Effector CD8-positive, alpha-beta T cell (primary cell): ENCODE data around the gene ARHGEF10L.

Source experiments
- DNase-seq: peaks from one replicate; lab custom pipeline; 2025; lab: John Stamatoyannopoulos, UW

ARHGEF10L gene

GRCh38 chr1:17550729-17551584, 11.5 kb downstream of the ARHGEF10L start:
- no peak for DNase-seq

DNA sequence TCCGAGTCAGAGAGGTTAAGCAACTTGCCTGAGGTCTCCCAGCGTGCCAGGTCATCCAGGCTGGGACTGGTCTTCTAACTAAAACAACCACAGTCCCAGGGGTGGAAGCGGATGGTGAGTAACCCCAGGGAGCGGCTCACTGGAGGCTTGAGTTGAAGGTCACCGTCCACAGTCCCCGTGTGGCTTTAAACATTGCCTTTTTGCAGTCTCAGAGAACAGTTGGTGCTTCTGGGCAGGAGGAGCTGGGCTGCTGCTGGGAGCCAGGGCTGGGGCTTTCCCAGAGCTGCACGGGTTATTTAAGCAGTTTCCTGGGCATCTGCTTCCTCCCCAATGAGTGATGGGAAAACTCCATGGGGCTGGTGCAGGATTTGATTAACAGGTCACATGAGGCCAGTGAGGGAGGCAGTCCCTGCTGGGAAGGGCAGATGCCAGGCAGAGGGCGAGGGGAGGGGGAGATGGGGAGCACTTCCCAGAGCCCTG, 12.3 kb downstream of the ARHGEF10L start:
- no peak for DNase-seq

GRCh38 chr1:17553975-17554700, 14.6 kb downstream of the ARHGEF10L start:
- no peak for DNase-seq

DNA sequence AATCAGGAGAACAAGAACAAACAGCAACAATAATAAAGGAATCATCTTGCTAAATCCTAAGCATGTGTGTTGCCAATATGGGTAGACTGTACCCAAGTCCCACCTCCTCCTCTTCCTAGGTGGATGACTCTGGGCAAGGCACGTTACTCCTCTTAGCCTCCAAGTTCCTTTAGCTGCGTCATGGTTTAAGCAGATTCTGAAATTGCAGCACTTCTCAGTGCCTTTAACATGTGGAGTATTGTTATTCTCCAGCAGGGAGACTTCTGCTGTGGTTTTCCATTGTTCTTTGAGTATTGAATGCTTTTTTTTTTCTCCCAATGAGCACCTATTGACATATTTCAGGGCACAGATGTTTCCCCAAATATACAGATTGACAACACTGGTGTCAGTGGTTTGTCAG, 15.5 kb downstream of the ARHGEF10L start:
- no peak for DNase-seq

GRCh38 chr1:17557986-17558385, 18.5 kb downstream of the ARHGEF10L start:
- no peak for DNase-seq

- DNase-seq: no peak
These were observed 19.0 kb downstream of the ARHGEF10L start for GRCh38 chr1:17558541-17558940.

GRCh38 chr1:17558954-17559614, 19.6 kb downstream of the ARHGEF10L start:
- DNase-seq: no peak

DNA sequence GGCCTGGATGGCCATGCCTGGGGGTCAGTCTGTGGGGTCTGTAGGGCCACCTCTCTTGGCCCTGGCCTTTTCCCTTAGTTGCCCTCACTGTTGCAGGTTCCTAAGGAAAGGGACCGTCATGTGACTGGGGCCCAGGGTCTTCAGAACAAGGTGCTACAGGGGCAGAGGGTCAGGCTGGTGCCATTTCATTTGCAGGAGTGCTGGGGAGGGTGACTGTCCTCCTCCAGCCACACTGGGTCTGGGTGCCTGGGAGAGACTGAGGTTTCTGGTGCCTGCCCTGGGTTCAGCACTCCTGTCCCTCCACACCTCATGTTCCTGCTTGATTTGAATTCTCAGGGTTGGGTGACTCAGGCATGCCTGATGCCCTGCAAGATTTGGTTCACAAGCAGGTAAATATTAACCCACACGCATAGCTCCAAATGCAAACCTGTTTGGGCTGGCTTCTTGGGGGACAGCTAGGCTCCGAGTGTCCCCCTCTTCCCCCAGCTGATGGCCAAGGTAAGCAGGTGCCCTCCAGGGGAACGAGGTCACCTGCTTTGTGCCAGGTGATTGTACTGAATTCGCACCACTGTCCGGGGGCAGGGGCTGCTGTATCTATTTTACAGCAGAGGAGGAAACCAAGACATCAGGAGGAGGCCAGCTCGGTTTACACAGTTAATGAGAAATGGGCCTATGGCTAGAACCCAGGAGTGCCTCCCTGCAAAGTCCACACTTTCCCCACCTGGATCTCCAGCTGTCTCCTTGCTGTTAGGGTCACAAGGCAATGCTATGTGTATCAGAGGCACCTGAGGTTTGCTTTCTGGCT, 20.3 kb downstream of the ARHGEF10L start:
- DNase-seq: no peak

GRCh38 chr1:17561247-17561548, 21.7 kb downstream of the ARHGEF10L start:
- no peak for DNase-seq

DNA sequence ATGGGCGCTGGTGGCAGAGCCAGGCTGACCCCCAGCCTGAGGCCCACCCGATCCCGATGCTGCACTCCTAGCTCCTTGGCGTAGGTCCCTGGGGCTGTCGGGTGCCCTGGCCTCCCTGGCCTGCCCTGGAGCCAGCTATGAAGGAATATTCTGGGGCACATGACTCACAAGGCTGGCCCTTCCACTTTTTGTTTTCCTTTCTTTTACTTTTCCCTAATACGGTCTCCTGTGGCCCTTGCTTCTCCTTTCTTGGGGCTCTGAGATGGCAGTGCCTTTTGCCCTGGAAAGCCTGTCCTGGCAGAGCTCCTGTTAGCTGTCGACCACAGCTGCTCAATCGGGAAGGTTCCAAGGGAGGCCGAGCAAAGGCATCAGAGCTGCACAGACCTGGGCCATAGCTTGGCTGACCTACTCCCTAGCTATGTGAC, 22.1 kb downstream of the ARHGEF10L start:
- DNase-seq: no peak

DNA sequence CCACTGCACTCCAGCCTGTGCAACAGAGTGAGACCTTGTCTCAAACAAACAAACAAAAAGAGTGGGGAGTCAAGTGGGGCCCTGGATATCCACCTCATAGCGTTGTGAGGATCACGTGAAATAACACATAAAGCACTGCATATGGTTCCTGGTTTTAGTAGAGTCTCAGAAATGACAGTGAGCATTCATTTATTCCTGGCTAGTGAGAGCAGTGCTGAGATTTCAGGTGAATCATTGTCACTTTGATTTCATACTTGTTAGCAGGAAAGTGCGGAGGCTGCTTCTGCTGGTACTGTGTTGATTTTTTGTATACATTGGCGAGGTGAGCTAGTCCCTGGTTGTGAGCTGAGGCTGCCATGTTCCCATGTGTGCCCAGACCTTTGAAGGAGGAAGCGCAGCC, 22.9 kb downstream of the ARHGEF10L start:
- no peak for DNase-seq

GRCh38 chr1:17563494-17564281, 24.2 kb downstream of the ARHGEF10L start:
- DNase-seq: no peak

DNA sequence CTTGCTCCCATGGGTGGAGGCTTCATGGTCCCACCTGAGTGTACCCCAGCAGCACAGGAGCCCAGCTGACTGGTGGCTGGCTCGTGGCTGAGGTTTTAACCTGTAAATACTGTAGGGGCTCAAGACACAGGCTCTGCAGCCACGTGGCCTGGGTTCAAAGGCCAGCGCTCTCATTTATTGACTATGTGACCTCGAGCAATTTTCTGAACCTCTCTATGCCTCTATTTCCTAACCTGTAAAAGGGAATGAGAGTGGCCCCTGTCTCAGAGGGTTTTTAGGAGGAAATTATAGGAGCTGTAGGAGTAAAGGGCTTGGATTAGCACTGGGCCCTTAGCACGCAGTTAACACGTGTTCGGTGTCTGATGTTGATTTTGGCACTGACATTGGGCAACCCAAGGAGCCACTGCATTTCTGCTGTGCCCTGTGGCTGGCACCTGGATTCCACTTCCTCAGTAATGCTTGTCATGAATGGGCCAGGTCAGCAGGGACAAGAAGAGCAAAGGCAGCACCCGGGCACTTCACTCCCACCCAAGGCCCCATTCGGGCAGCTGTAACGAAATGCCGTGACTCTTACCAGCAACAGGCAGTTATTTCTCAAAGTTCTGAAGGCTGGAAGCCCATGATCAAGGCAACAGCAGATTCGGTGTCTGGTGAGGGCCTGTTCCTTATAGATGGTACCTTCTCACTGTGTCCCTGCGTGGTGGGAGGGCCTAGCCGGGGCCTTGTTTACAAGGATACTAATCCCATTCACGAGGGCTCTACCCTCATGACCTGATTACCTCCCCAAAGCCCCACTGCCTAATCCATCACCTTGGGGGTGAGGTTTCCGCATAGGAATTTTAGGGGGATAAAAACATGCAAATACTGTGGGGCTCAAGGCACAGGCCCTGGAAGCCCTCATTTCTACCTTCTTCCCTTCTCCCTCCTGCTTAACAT, 25.2 kb downstream of the ARHGEF10L start:
- DNase-seq: no peak

DNA sequence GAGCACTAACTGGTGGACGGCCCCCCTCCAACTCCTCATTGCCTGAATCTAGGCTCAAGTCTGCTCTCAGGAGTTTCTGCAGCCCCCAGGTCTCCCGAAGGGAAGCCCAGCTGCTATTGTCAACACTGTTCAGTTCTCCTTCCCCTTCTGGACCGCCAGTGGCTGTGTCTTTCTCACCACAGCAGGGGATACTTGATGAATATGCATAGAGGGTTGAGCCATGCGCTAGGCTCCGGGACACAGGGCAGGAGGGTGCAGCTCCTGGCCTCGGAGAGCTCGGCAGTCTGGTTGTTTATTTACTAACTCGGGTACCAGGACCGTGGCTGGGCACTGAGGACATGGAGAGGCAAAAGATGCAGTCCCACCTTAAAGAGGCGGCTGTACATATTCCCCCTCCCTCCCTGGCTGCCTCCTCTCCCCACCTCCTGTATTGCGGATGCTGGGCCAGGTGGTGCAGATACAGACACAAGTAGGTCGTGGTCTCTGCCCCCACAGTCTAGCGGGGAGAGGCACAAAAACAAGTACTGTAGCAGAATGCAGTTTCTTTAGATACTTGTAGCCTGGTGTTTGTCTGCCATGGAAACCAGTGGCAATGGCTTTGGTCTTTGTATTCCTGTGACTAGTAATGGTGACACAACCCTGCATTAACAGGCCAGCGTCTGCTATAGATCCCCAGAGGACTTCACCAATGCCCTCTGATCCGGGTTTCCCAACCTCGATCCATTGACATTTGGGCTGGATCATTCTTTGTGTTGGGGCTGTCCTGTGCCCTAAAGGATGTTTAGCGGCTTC, 26.2 kb downstream of the ARHGEF10L start:
- DNase-seq: no peak

- no peak for DNase-seq
These were observed 26.9 kb downstream of the ARHGEF10L start for GRCh38 chr1:17566417-17566816.

DNA sequence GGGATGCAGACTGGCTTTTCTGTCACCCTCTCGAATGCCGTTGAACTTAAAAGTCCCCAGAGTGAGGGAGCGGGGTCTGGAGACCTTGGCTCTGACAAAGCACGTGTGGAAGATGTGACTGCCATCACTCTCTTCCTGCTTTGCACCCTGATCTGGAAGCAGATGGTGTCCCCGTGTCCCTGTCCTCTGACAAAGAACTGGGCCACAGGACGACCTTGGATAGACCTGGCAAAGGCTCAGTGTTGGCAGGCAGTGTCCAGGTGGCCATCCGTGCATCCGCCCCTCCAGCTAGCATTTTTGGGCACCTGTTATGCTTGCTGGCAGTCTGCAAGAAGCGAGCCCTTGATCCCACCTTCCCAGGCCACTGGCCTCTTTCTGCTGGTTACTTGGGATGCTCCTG, 27.4 kb downstream of the ARHGEF10L start:
- DNase-seq: no peak

DNA sequence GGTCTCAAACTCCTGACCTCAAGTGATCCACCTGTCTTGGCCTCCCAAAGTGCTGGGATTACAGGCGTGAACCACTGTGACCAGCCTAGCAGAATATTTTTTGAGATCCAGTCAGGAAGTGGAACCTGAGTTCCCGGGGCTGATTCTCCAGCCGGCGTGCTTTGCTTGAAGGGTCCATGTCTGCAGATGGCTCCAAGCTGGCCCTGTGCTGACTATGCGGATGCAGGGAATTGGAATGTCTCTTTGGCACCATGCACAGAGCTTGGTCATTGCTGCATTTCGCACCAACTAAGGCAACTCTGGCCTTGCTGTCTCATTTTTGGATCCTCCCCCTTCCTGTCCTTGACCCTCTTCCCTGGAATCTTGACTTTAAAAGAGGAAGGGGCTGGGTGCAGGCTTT, 28.1 kb downstream of the ARHGEF10L start:
- DNase-seq: no peak

DNA sequence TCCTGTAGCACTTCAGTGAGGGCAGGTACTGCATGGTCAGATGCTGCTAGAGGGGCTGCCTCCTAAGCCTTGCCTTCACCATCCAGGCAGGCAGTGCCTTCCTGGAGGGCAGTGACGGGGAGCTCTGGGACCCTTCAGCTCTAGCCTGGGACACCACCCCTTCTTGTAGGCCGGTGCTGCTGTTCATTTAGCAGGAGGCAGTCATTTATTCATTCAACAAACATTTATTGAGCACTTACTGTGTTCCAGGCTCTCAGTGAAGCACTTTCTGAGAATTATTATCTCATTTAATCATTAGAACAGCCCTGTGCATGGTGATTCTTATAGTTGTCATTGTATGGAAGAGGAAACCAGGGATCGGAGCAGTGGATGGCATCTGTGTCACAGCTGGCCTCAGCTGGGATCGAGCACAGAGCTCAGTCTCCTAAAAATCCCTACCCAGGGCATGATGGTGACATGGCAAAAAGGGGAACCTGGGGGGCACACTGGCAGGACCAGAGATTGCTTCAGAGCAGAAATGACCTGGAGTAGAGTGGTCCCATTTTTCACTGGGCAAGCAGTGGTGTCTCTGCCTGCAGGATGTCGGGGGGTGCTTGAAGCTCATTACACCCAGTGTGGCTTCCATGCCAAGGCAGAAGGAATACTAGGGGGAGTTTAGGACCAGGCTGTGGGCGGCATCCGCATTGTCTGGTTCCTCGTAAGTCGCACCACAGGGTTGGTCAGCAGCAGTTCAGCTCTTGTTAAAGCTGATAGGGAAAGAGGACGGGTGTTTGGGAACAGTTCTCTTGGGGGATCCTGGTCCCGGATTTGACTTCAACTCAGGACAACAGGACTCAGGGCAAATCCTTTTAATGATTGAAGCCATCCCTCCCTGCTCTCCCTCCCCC, 28.8 kb downstream of the ARHGEF10L start:
- no peak for DNase-seq
